Measurements from ENCODE around the gene SNCAIP. TPM values are rescaled to one million over a fixed set of nuclear protein-coding genes. Genes with fewer than 3 reads are reported as not detected.

SNCAIP gene
- total RNA-seq, result 1.7 TPM
- long read RNA-seq, result 0 reads

GRCh38 chr5:122311961-122312590, at the start of gene SNCAIP:
Gene SNCAIP (plus strand): TSS chr5:122312237. CDS start chr5:122391135, 78,898 bp downstream.
- peak; percentile 86 for ATAC-seq
- intact Hi-C loops (cut with micrococcal nuclease), result no loop called here
- DNase-seq, result peak; percentile 61

DNA sequence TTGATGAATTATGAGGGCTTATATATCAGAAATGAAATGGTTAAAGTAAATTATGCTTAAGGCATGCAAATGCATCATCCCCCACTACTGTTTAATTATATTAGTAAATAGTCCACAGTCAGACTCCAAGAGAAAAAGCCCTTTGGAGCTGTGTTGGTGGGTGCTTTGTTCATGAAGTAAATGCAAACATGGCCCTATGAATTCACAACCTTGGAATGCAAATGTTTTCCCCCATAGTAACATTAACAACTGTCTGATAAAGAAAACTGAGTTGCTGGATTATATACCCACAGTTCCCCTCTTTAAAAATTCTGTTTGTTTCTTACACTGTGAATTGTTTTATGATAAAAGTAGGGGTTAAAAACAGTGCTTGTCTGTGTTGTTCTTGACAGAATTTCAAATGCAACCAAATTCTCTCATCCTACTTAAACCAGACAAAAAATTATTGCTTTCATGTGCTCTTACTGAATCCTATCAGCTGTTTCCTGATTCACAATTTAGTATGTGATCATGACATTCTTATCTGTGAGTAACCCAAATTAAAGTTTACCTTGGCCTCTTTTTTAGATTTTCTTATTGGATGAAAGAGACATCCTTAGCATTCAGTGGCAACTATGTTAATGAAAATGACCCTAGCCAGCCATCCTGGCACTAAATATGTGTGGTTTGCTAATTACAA, 48.5 kb upstream of the SNCAIP start:
- intact Hi-C loops (cut with micrococcal nuclease), result no loop called here
- ATAC-seq, result no peak
- DNase-seq, result no peak

DNA sequence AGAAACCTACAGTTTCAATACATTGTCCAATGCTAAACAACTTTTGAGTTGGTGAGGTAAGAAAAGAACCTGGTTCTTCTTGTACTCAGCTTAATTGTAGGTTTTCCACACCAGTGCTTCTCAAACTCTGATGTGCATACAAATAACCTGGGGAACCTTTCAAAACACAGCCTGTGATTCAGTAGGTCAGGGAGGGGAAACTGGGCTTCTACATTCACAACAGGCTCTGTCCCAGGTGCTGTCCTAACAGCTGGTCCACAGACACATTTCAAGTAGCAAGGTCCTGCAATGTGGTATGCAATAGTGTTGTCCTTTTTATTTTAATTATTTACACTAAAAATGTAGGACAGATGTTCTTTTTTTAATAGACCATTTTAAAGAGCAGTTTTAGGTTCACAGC, 47.4 kb upstream of the SNCAIP start:
- no peak for ATAC-seq
- DNase-seq, result no peak
- intact Hi-C loops (cut with micrococcal nuclease), result no loop called here

DNA sequence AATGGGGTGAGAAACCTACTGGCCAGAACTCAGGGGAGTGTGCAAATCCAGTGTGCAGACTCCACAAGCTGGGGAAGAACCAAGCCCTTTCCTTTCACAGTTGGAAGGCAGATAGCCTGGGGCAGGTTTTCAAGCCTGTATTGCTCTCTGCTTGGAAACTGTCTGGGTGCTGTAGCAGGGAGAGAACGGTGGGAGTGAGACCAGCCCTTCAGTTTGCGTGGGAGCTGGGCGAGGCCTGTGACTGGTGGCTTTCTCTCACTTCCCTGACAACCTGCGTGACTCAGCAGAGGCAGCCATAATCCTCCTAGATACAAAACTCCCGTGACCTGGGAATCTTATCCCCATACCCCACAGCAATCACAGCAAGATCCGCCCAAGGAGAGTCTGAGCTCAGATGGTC, 44.9 kb upstream of the SNCAIP start:
- intact Hi-C loops (cut with micrococcal nuclease), result no loop called here
- DNase-seq (no peak), ATAC-seq (no peak)

DNA sequence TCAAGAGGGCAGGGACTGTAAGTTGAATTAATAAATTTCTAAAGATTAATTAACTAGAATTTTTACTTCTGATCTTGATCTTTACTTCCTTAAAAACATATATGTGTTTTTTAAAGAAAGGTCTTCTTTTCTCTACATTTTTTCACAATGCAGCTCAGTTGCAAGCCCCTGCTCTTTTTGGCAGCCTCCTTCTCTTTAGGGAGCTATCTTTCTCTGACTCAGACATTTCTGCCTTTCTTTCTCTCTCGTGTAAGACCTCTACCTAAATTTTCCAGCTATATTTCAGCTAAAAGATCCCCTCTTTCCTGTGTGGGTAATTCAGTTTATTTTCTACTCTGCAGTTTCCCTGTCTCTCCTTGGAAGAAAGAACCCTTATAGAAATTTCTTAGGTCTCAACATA, 38.3 kb upstream of the SNCAIP start:
- DNase-seq, result no peak
- ATAC-seq, result no peak
- intact Hi-C loops (cut with micrococcal nuclease), result no loop called here

- DNase-seq (no peak), ATAC-seq (no peak)
- intact Hi-C loops (cut with micrococcal nuclease), result no loop called here
Measured at GRCh38 chr5:122283592-122283991, 28.4 kb upstream of the SNCAIP start.

GRCh38 chr5:122286541-122286940, 25.5 kb upstream of the SNCAIP start:
- DNase-seq (no peak), ATAC-seq (no peak)
- intact Hi-C loops (cut with micrococcal nuclease), result no loop called here

DNA sequence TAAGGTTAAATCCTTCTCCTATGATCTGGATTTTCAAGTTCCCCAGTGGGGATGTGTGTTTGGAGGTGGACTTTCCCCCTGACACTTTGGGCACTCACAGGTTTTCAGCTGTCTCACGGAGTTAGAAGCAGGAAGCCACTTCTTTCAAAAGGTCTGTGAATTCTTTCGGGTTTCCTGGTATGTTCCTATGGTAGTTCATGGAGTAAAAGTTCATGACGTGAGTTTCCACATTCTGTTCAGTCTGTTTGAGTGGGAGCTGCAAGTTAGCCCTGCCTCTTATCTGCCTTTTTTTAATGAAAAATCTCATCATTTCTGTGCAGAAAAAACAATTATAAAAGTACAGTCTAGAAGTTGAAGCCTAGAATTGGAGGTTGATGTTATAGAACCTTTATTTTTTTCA, 24.9 kb upstream of the SNCAIP start:
- intact Hi-C loops (cut with micrococcal nuclease), result no loop called here
- DNase-seq, result no peak
- ATAC-seq, result no peak

DNA sequence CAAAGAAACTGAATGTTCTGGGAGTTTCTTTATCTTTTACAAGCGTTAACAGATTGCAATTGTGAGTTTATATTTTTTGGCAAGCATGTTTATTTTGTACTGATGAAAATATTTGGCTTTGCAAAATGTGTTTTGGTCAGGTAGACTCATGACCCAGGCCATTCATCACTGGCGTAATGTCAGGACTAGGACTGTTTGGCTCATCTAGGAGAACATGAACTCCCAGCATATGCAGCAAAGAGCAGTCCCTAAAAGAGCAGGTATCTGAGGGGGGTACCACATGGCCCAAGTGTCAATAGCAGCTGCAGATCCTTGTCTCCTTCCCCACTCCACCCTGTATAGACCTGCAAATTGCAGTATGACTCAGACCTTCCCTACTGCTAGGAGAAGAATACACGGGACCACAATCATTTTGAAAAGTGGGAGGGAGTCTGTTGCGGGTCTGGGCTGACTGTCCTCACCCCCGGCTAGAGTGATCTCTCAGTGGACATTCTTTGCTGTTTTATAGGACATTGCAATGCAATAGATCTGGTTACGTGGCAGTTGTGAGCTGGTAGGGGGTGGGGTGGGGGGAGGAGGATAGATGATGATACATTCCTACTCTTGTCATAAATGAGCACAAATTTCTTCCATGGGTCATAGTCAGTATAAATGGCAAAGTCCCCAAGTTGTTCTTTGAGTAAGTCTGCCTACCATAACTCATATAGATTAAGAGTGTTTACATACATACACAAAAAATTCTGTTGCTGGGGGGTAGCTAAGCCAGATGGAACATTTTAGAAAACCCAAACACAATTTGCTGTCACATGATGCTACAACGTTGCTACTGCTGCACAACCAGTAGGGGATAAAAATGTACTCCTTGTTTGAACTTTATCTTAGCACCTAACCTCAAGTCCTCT, 20.8 kb upstream of the SNCAIP start:
- intact Hi-C loops (cut with micrococcal nuclease), result no loop called here
- DNase-seq (no peak), ATAC-seq (no peak)

- intact Hi-C loops (cut with micrococcal nuclease), result no loop called here
- ATAC-seq (no peak), DNase-seq (no peak)
Measured at GRCh38 chr5:122292332-122292731, 19.7 kb upstream of the SNCAIP start.

- intact Hi-C loops (cut with micrococcal nuclease), result no loop called here
- ATAC-seq (no peak), DNase-seq (no peak)
Measured at GRCh38 chr5:122295138-122295537, 16.9 kb upstream of the SNCAIP start.

- DNase-seq, result no peak
- intact Hi-C loops (cut with micrococcal nuclease), result no loop called here
- ATAC-seq, result no peak
Measured at GRCh38 chr5:122296871-122297270, 15.2 kb upstream of the SNCAIP start.

DNA sequence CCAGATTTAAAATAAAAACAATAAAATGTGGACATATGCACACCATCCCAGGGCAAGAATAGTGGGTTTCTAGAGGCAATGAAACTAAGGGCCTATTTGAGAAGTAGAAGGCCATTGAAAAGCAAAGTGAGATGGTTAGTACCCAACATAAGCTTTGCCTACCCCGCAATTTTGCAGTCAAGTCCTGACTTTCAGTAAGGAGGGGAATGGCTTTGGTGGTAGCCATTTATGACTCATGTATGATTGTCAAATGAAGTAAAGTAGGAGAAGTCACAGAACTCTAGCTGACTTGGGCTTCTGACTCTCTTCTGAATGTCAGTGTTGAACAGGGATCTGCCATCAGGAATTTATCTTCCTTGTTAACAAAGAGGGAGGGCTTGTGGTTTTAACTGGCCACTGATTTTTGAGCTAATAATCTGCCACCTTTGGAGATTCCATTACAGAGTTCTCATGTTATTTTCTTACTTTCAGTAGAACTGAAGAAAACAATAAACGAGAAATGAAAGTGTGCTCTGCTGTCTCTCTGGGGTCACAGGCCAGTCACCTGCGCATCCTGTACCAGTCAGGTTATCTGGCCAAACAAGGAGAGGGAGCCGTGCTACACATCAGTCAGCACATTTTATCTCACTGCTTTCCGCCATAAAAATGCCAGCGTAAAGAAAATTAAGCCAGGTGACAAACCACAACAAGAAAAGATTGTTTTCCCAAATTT, 14.3 kb upstream of the SNCAIP start:
- no peak for ATAC-seq
- intact Hi-C loops (cut with micrococcal nuclease), result no loop called here

DNA sequence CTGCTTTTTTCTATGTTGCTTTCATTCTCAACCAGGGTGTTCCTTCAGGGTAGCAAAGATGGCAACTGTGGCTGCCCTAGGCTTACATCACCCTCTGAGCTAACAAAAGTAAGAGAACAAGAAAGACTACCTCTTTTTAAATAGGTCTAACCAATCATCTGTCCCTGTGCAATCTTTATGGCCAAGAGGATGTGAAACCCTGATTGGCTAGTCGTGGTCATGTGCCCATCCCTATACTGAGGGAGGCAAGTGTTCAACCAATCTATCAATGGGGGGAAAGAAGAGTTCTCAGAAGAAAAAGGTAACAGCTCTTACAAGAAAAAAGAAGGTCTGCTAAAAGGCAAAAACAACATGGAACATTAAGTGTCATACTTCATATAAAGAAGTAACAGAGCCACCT, 11.7 kb upstream of the SNCAIP start:
- DNase-seq (no peak), ATAC-seq (no peak)
- intact Hi-C loops (cut with micrococcal nuclease), result no loop called here

More for the DNA sequence above, 14.3 kb upstream of the SNCAIP start:
- no peak for DNase-seq

DNA sequence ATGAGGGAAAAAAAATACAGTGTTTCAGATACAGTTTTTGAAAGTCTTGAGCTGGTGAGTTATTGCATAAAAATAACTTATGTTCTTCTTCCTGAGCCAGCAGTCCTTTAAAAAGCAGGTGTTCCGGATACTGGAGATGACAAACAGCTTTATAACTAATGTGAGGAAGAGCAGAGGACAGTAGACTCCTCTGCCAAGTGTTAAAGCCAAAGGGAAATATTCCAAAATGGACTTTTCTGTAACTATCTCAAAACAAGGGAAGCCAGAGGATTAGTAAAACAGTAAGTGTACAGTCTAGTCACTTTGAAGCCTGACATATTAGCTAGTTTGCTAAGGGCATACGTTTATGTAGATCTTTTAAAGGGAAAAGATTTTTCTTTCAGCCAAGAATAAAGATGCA, 11.0 kb upstream of the SNCAIP start:
- ATAC-seq (no peak), DNase-seq (no peak)
- intact Hi-C loops (cut with micrococcal nuclease), result no loop called here

DNA sequence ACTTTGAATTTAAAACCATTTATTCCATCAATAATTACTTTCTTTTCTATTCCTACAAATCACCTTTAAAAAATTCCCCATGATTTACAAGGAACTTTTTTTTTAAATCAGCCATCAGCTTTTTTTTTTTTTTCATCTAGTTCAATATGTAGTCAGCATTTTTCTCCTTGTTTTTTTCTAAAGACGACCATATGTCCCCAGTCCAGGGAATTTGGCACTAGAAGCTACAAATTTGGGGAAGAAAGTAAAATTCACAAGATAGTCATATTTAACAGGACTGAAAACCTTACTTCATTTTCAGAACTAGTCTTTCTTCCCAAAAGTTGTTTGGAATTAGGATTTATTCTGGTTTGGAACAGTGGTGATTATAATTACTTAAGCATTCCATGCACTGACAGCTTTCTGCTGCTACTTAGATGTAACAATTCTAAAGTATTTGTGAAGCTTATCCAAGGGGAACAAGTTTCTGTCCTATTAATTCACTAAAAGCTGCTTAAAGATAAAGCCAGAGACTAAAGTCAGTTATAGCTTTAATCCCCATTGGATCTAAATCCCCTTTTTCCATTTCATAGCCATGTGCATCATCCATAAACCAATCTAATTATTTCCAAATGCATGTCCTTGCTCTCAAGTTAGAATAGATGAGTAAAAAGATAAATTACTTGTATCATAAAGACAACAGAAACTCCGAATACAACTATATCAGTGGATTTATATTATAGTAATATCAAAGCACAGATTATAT, 7.4 kb upstream of the SNCAIP start:
- no peak for DNase-seq
- no peak for ATAC-seq
- intact Hi-C loops (cut with micrococcal nuclease), result no loop called here

GRCh38 chr5:122306461-122306860, 5.6 kb upstream of the SNCAIP start:
- DNase-seq (no peak), ATAC-seq (no peak)
- intact Hi-C loops (cut with micrococcal nuclease), result no loop called here

- DNase-seq (peak; percentile 17), ATAC-seq (peak; percentile 27)
- intact Hi-C loops (cut with micrococcal nuclease), result no loop called here
Measured at GRCh38 chr5:122310889-122311288, 1.1 kb upstream of the SNCAIP start.

DNA sequence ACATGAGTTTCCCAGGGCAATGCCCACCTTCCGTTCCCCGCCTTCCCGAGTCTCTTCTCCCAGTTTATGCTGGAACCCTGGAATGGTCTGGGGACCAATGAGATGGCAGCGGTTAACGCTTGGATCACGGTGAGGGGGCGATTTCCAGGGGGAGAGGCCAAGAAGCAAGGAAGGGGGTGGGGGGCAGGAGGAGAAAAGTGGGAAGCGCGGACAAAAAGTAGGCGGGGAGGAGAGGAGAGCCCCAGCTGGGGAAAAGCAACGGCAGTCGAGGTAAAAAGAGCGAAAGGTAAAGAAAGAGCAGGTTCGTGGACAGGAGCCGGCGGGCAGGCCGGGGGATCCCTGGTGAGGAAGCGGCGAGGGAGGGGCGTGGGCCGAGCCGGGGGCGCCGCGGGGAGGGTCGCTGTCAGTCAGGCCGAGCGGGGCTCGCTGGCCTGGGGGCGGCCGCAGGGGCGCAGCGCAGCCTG, 508 bp upstream of the SNCAIP start:
- ATAC-seq, result no peak
- peak; percentile 13 for DNase-seq
- intact Hi-C loops (cut with micrococcal nuclease), result no loop called here

Measured in left ventricle myocardium superior (tissue), 1 donor.